Calu3 (cell line): ENCODE measurements around the gene VWF. TPM values are rescaled to one million over a fixed set of nuclear protein-coding genes. Genes with fewer than 3 reads are reported as not detected.

Source experiments
- BruUV-seq: library from RNA; stranded (reverse); fragments of 400-500 nt; replicated peaks from 2 replicates; lab custom pipeline; 2021; lab: Mats Ljungman, UMichigan
- CTCF ChIA-PET: fragments of 300-600 bp; sonication (Branson Sonifier 250); formaldehyde crosslinking; loops from one replicate; lab custom pipeline; 2022; ENCODE audit warnings: antibody characterized with exemption; lab: Charles Lee
- DNase-seq: peaks from one replicate; pipeline ENCODE4 v3.0.0; 2022
- H3K27ac Mint-ChIP-seq: one replicate; pipeline ENCODE4 v1.8.0; 2022; ENCODE audit warnings: mixed read lengths; ENCODE audit not compliant: unreplicated experiment
- H3K27me3 Mint-ChIP-seq: one replicate; pipeline ENCODE4 v1.8.0; 2022; ENCODE audit warnings: mixed read lengths; ENCODE audit not compliant: unreplicated experiment
- H3K36me3 Mint-ChIP-seq: one replicate; pipeline ENCODE4 v1.8.0; 2022; ENCODE audit warnings: mild to moderate bottlenecking, moderate library complexity, mixed read lengths; ENCODE audit not compliant: insufficient read depth, unreplicated experiment
- H3K4me1 Mint-ChIP-seq: one replicate; pipeline ENCODE4 v1.8.0; 2022; ENCODE audit warnings: mild to moderate bottlenecking, low read depth, mixed read lengths; ENCODE audit not compliant: unreplicated experiment
- H3K4me3 Mint-ChIP-seq: one replicate; pipeline ENCODE4 v1.8.0; 2022; ENCODE audit warnings: mild to moderate bottlenecking, low read depth, moderate library complexity, mixed read lengths; ENCODE audit not compliant: unreplicated experiment
- H3K9me3 Mint-ChIP-seq: one replicate; pipeline ENCODE4 v1.8.0; 2022; ENCODE audit warnings: low read depth, mixed read lengths; ENCODE audit not compliant: unreplicated experiment
- CTCF ChIP-seq: fragments of 200-600 bp; IDR thresholded peaks from one replicate; pipeline ENCODE4 v1.8.0; 2022; ENCODE audit warnings: antibody characterized with exemption; ENCODE audit not compliant: unreplicated experiment
- intact Hi-C: fragments of 100-400 bp; cut with micrococcal nuclease; formaldehyde crosslinking; loops from one replicate; pipeline ENCODE4 v1.10.0; 2022; ENCODE audit not compliant: unreplicated experiment
- total RNA-seq: library from RNA; stranded (reverse); gene quantifications from 2 replicates; pipeline ENCODE4 v1.2.3, GENCODE V29; 2022

VWF gene
- total RNA-seq, 1 experiment from 2014 or later = not detected

GRCh38 chr12:6061660-6062059 is 62.8 kb downstream of the VWF start:
- no peaks in the 10 kb centered on the region for H3K36me3 Mint-ChIP-seq
- H3K9me3 Mint-ChIP-seq = no peaks in the 10 kb centered on the region
- no peak for TF ChIP-seq CTCF
- H3K27me3 Mint-ChIP-seq = peaks cover 21% of the 10 kb centered on the region
- no peak for DNase-seq
- intact Hi-C loops = no loop called here
- H3K4me3 Mint-ChIP-seq = no peak overlapping the region
- CTCF ChIA-PET = interaction anchor here (0.7 kb wide), 1 partner anchor 27 kb away, joined by 4 read pairs; no protein-coding TSS in a partner anchor
- no TSS peak for BruUV-seq
- H3K4me1 Mint-ChIP-seq = peaks cover 13% of the 10 kb centered on the region
- H3K27ac Mint-ChIP-seq = no peak overlapping the region

DNA sequence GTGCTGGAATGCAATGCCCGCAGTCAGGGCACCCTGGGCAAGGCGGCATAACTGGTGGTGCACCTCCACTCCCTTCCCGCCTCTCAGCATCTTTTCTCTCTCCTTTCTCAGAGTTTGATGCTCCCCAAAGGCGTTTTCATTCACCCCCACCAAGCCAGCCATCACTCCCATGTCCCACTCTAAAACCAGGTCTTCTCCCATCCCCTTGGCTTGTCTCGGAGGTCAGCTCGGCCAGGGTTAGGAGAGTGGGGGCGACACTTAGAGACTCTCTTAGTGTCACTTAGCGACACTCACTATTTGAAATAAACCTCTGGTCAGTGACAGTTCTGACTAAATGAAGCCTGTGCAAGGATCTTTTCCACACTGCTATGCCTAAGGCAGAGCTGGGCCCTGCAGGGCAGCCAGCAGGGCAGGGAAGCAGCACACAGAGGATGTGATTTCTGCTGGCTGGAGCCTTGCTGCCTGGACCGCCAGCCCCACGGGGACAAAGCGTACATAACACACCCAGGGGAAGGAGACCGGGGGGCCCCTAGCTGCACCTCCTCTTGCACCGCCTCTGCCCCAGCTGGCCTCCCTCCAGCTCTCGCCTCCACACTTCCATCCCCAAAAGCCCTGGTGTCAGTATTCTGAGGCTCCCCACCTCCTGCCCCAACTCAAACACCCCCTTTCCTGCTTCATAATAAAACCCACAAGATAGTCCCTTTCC is 64.5 kb downstream of the VWF start:
- intact Hi-C loops = no loop called here
- no peaks in the 10 kb centered on the region for H3K36me3 Mint-ChIP-seq

GRCh38 chr12:6059221-6059620 is 65.2 kb downstream of the VWF start:
- Mint-ChIP-seq H3K27ac (peak overlapping the region; percentile 8), H3K27me3 (peaks cover 21% of the 10 kb centered on the region), H3K9me3 (no peaks in the 10 kb centered on the region), H3K4me3 (no peak overlapping the region), H3K36me3 (no peaks in the 10 kb centered on the region), H3K4me1 (peaks cover 13% of the 10 kb centered on the region)
- CTCF ChIA-PET = no interaction called here
- BruUV-seq = no TSS peak
- no peak for TF ChIP-seq CTCF
- intact Hi-C loops = no loop called here
- DNase-seq = no peak

More for the DNA sequence above, 64.5 kb downstream of the VWF start:
- no peak overlapping the region for H3K4me3 Mint-ChIP-seq
- peaks cover 21% of the 10 kb centered on the region for H3K27me3 Mint-ChIP-seq
- H3K9me3 Mint-ChIP-seq = no peaks in the 10 kb centered on the region
- CTCF ChIA-PET = no interaction called here
- no TSS peak for BruUV-seq
- no peak for TF ChIP-seq CTCF
- no peak overlapping the region for H3K27ac Mint-ChIP-seq
- H3K4me1 Mint-ChIP-seq = peaks cover 13% of the 10 kb centered on the region
- DNase-seq = no peak

- Mint-ChIP-seq H3K9me3 (no peaks in the 10 kb centered on the region), H3K27ac (peak overlapping the region; percentile 8), H3K27me3 (peaks cover 21% of the 10 kb centered on the region), H3K4me1 (peaks cover 9% of the 10 kb centered on the region), H3K36me3 (no peaks in the 10 kb centered on the region), H3K4me3 (no peak overlapping the region)
- no peak for TF ChIP-seq CTCF
- DNase-seq = no peak
- CTCF ChIA-PET = no interaction called here
- BruUV-seq = no TSS peak
- intact Hi-C loops = no loop called here
Measured at GRCh38 chr12:6058481-6059161, 65.8 kb downstream of the VWF start.
